Cardiac muscle cell (in vitro differentiated cells and primary cell): ENCODE data around the gene GRIN1. TPM values are rescaled to one million over a fixed set of nuclear protein-coding genes. Genes with fewer than 3 reads are reported as not detected.
"Not testable (repeated sequence)": the region's sequence is repeated elsewhere in the genome, so short reads cannot be mapped to it uniquely, and the experiment has no call there.

Experiments used
- DNase-seq, 2 donors: peaks; one replicate each; pipeline versions ENCODE4 v3.0.0 to v3.0.0-alpha.2; 2010 to 2017; ENCODE audit warnings: low read depth in 1 of 2, low spot score in 1 of 2
- H3K27ac ChIP-seq: fragments of 200-600 bp; sonication (generic); 2 replicates; pipeline ENCODE4 v1.5.1; 2016
- H3K27me3 ChIP-seq: fragments of 200-600 bp; sonication (generic); 2 replicates; pipeline ENCODE4 v1.6.0; 2016; ENCODE audit warnings: control low read depth
- H3K36me3 ChIP-seq: fragments of 200-600 bp; sonication (generic); 2 replicates; pipeline ENCODE4 v1.5.1; 2016; ENCODE audit warnings: control low read depth
- H3K4me1 ChIP-seq: fragments of 200-600 bp; sonication (generic); 2 replicates; pipeline ENCODE4 v1.8.1; 2017; ENCODE audit warnings: low read depth, mild to moderate bottlenecking, mixed run types
- H3K4me3 ChIP-seq: fragments of 200-600 bp; sonication (generic); 2 replicates; pipeline ENCODE4 v1.5.1; 2016; ENCODE audit warnings: mild to moderate bottlenecking
- H3K9me3 ChIP-seq: fragments of 200-600 bp; sonication (generic); 2 replicates; pipeline ENCODE4 v1.5.1; 2017; ENCODE audit warnings: low read depth, mild to moderate bottlenecking, control low read depth
- polyA plus RNA-seq: library from polyadenylated mRNA; unstranded; fragments of >200 nt; fragmentation: Nextera tagmentation; extraction: Ambion mirVana; gene quantifications from 2 replicates; pipeline ENCODE4 v1.2.1, GENCODE V29; 2016
- total RNA-seq: library from RNA; depleted of rRNA; stranded (reverse); fragments of >200 nt; gene quantifications from 2 replicates; pipeline ENCODE4 v1.2.3, GENCODE V29; 2016
- TF ChIP-seq, protein P1 (sequence below): IDR thresholded peaks from 2 replicates; pipeline ENCODE4 v1.5.1; 2012; ENCODE audit warnings: low read depth, mild to moderate bottlenecking, low read length

The GRIN1 gene
- total and polyA plus RNA-seq, 2 experiments from 2014 or later: 0.03 to 0.22 TPM

DNA sequence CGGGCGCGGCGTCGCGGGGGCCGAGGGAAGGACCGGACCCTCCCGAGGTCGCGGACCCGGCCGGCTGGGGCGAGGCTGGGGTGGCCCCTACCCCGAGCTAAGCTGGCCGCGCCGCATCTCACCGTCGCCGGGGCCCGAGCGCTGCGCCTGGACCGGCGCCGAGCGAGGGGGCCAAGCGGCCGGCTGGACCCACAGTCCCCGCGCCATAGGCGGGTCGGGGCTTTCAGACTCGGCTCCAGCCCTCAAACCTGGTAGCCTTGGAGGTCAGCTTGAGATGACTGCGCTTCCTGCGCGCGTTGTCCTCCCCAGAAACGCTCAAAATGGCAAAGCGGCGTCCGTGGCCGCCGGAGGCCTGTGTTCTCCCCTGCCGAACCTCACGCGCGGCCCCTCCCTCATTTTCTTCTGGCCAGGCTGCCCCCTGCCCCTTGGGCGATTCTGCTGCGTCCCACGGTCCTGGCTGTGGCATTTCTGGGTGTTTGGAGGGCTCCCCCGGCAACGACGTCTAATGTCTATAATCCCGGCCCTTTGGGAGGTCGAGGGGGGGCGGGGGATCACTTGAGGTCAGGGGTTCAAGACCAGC lies 8.7 kb upstream of the GRIN1 start:
- DNase-seq: peak in 1 of 2 donors; percentile 11
- Histone ChIP-seq H3K4me3 (peak overlapping the region; percentile 75), H3K9me3 (no peaks in the 10 kb centered on the region), H3K27me3 (peaks cover 30% of the 10 kb centered on the region), H3K4me1 (no peaks in the 10 kb centered on the region), H3K27ac (no peak overlapping the region), H3K36me3 (no peaks in the 10 kb centered on the region)
- TF ChIP-seq, protein P1, sequence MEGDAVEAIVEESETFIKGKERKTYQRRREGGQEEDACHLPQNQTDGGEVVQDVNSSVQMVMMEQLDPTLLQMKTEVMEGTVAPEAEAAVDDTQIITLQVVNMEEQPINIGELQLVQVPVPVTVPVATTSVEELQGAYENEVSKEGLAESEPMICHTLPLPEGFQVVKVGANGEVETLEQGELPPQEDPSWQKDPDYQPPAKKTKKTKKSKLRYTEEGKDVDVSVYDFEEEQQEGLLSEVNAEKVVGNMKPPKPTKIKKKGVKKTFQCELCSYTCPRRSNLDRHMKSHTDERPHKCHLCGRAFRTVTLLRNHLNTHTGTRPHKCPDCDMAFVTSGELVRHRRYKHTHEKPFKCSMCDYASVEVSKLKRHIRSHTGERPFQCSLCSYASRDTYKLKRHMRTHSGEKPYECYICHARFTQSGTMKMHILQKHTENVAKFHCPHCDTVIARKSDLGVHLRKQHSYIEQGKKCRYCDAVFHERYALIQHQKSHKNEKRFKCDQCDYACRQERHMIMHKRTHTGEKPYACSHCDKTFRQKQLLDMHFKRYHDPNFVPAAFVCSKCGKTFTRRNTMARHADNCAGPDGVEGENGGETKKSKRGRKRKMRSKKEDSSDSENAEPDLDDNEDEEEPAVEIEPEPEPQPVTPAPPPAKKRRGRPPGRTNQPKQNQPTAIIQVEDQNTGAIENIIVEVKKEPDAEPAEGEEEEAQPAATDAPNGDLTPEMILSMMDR: no peak

DNA sequence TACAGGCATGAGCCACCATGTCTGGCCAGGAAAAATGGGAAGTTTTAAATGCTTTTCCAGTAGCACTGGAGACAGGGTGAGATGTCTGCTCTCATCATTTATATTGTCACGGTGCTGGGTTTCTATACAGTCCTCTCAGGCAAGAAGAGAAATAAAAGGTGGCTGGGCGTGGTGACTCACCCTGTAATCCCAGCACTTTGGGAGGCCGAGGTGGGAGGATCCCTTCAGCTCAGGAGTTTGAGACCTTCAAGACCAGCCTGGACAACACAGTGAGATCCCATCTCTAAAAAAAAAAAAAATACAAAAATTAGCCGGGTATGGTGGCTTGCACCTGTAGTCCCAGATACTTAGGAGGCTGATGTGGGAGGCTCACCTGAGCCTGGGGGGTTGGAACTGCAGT lies 4.8 kb upstream of the GRIN1 start:
- H3K4me1 ChIP-seq: no peaks in the 10 kb centered on the region
- H3K27me3 ChIP-seq: peaks cover 69% of the 10 kb centered on the region
- no peaks in the 10 kb centered on the region for H3K36me3 ChIP-seq

DNA sequence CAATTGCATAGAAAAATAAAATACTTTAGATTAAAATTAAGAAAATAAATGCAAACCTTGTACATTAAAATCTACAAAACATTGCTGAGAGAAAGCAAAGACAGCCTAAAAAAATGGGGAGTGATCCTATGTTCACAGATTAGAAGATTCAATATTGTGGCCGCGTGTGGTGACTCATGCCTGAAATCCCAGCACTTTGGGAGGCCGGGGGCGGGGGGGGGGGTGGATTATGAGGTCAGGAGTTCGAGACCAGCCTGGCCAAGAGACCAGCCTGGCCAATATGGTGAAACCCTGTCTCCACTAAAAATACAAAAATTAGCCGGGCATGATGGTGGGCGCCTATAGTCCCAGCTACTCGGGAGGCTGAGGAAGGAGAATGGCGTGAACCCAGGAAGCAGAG lies 3.8 kb upstream of the GRIN1 start:
- H3K4me3 ChIP-seq, H3K4me1 ChIP-seq, DNase-seq, H3K27ac ChIP-seq, H3K9me3 ChIP-seq, H3K36me3 ChIP-seq: not testable (repeated sequence)
- peaks cover 79% of the 10 kb centered on the region for H3K27me3 ChIP-seq

More for the DNA sequence above, 4.8 kb upstream of the GRIN1 start:
- no peak for DNase-seq
- Histone ChIP-seq H3K27ac (no peak overlapping the region), H3K4me3 (no peak overlapping the region), H3K9me3 (no peaks in the 10 kb centered on the region)
- TF ChIP-seq, protein P1: no peak

DNA sequence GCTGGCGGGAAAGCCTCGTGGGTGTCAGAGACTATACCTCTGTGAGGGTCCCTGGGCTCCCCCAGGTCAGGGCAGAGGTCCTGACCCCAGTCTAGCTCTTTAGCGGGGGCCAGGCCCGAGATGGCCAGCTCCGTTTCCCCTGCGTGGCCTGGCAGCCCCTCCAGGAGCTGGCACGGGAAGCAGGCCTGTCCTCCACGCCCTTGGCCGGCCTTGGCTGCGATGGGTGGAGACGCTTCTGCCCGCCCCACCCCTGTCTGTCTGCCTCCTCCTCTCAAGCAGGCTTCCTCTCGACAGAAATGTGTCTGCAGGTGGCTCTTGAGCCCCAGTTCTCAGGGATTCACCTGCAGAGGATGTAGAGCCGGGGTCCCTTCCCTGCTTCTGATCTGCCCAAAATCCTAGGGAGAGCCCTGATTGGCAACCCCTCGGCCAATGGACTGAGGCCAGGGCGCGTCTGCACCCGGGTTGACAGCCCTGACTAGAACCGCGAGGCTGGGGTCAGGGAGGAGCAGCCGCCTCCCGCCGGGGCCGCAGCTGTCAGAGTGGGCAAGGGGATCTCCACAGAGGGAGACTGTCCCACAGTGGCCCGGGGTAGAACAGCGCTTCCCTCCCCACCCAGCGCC lies 2.6 kb upstream of the GRIN1 start:
- peaks cover 91% of the 10 kb centered on the region for H3K27me3 ChIP-seq
- DNase-seq: no peak
- no peak overlapping the region for H3K27ac ChIP-seq

DNA sequence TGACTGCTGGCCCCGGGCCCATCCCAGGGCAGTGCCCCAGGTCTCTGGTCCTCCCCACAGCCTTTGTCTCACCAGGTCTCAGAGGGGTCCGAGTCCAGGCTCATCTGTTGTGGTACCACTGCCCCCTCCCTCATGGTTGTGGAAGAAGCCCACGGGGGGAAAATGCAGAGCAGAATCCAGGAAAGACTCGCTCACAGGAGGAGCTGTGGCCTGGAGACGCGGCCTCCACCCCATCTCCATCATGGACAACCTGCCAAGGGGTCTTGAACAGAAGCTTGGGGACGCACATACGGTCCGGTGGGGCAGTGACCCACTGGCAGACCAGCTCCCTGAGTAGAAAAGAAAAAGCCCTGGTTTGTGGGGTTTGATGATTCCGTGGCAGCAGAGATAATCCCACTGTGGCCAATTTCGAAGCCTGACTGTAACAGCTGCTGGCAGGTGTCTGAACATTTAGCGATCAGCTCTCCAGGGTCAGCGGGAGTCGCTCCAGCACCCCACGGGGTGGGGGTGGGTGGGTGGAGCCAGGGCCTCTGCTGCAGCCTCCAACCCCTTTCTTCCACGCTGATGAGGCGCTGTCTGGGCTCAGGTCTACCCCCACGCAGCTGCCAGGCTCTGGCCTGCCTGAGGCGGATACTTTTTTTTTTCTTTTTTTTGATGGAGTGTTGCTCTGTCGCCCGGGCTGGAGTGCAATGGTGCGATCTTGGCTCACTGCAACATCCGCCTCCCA lies 1.9 kb upstream of the GRIN1 start:
- Histone ChIP-seq H3K27me3 (peaks cover 94% of the 10 kb centered on the region), H3K9me3 (no peaks in the 10 kb centered on the region), H3K27ac (no peak overlapping the region), H3K4me3 (no peak overlapping the region), H3K36me3 (no peaks in the 10 kb centered on the region), H3K4me1 (no peaks in the 10 kb centered on the region)
- DNase-seq: no peak
- TF ChIP-seq, protein P1: no peak

More for the DNA sequence above, 2.6 kb upstream of the GRIN1 start:
- TF ChIP-seq, protein P1: no peak
- no peaks in the 10 kb centered on the region for H3K9me3 ChIP-seq
- no peak overlapping the region for H3K4me3 ChIP-seq
- H3K4me1 ChIP-seq: no peaks in the 10 kb centered on the region
- H3K36me3 ChIP-seq: no peaks in the 10 kb centered on the region
